ENCODE data around the gene ARMC7. TPM values are rescaled to one million over a fixed set of nuclear protein-coding genes. Genes with fewer than 3 reads are reported as not detected.
A peak's percentile ranks its signal among the peaks of the same experiment; 100 is the strongest.
"Not testable (repeated sequence)": the region's sequence is repeated elsewhere in the genome, so short reads cannot be mapped to it uniquely, and the experiment has no call there.

Gene ARMC7
- total RNA-seq, 1 experiment from 2014 or later = 6.0 TPM

- DNase-seq (ENCODE audit: low spot score) = no peak
These were observed 19.1 kb downstream of the ARMC7 start for GRCh38 chr17:75128694-75129505.

GRCh38 chr17:75129576-75129975 is 19.8 kb downstream of the ARMC7 start:
- DNase-seq (ENCODE audit: low spot score) = no peak

- no peak for DNase-seq (ENCODE audit: low spot score)
These were observed 20.4 kb downstream of the ARMC7 start for GRCh38 chr17:75130059-75130631.

GRCh38 chr17:75130632-75131277 is 21.0 kb downstream of the ARMC7 start:
- DNase-seq (ENCODE audit: low spot score) = peak; percentile 75

GRCh38 chr17:75131278-75132017 is 21.7 kb downstream of the ARMC7 start, which contains the start of gene NT5C:
NT5C (minus strand) TSS chr17:75131742; CDS start chr17:75131707, 35 bp downstream.
- peak; percentile 71 for DNase-seq (ENCODE audit: low spot score)

- DNase-seq (ENCODE audit: low spot score) = not testable (repeated sequence)
These were observed 22.5 kb downstream of the ARMC7 start for GRCh38 chr17:75132018-75133000.

GRCh38 chr17:75133001-75133400 is 23.2 kb downstream of the ARMC7 start:
- no peak for DNase-seq (ENCODE audit: low spot score)

GRCh38 chr17:75133607-75134347 is 24.0 kb downstream of the ARMC7 start:
- not testable (repeated sequence) for DNase-seq (ENCODE audit: low spot score)

- no peak for DNase-seq (ENCODE audit: low spot score)
These were observed 25.7 kb downstream of the ARMC7 start for GRCh38 chr17:75135452-75135851.

- DNase-seq (ENCODE audit: low spot score) = no peak
These were observed 26.2 kb downstream of the ARMC7 start for GRCh38 chr17:75135946-75136345.

GRCh38 chr17:75137762-75138161 is 28.0 kb downstream of the ARMC7 start:
- DNase-seq (ENCODE audit: low spot score) = not testable (repeated sequence)

GRCh38 chr17:75138519-75138918 is 28.8 kb downstream of the ARMC7 start:
- DNase-seq (ENCODE audit: low spot score) = no peak

- DNase-seq (ENCODE audit: low spot score) = no peak
These were observed 32.6 kb downstream of the ARMC7 start for GRCh38 chr17:75142236-75142971.

GRCh38 chr17:75144816-75145512 is 35.2 kb downstream of the ARMC7 start:
- no peak for DNase-seq (ENCODE audit: low spot score)

GRCh38 chr17:75146592-75146991 is 36.8 kb downstream of the ARMC7 start:
- no peak for DNase-seq (ENCODE audit: low spot score)

- no peak for DNase-seq (ENCODE audit: low spot score)
These were observed 38.2 kb downstream of the ARMC7 start for GRCh38 chr17:75147878-75148546.

GRCh38 chr17:75151930-75152329 is 42.2 kb downstream of the ARMC7 start:
- peak; percentile 65 for DNase-seq (ENCODE audit: low spot score)

GRCh38 chr17:75152523-75152921 is 42.8 kb downstream of the ARMC7 start:
- DNase-seq (ENCODE audit: low spot score) = no peak

All from A172 (cell line).